Posterior vena cava (tissue), 2 donors: ENCODE results near the gene ZMYND19. TPM values are rescaled to one million over a fixed set of nuclear protein-coding genes. Genes with fewer than 3 reads are reported as not detected.
A peak's percentile ranks its signal among the peaks of the same experiment; 100 is the strongest.
"Not testable (repeated sequence)": the region's sequence is repeated elsewhere in the genome, so short reads cannot be mapped to it uniquely, and the experiment has no call there.

Experiments
- DNase-seq: peaks from one replicate; pipeline ENCODE4 v3.0.0-alpha.2; 2020; ENCODE audit warnings: low spot score
- intact Hi-C, 2 donors: fragments of 100-400 bp; cut with DNase I; formaldehyde crosslinking; loops; one replicate each; pipeline versions ENCODE4 v1.14.1 to v1.14.2; 2022 to 2023
- long read RNA-seq, 2 donors: library from polyadenylated mRNA; unstranded; transcript quantifications; one replicate each; pipeline ENCODE4 v2.0.0, GENCODE V29; 2020 to 2021
- total RNA-seq, 2 donors: library from RNA; stranded (reverse); fragmentation: NEBNext Ultra II Directional; extraction: Animal tissue kit (Norgen Biotek cat#: 25700); gene quantifications; one replicate each; pipeline ENCODE4 v1.2.1, GENCODE V29; 2021
- donor health status: DM: yes; HTN: yes; CAD: no.
- donor health status: DM: yes; HTN: yes; CAD: no.

Gene ZMYND19
- total RNA-seq: 10 to 100 TPM in 1 of 2 donors, 1 to 10 TPM in 1; 9.1 to 11.0 TPM
- long read RNA-seq, donor 1, transcript ZMYND19-201 (6 exons, 1,375 nt): major isoform, 5 of 8 reads
- long read RNA-seq, donor 1, partial matches to known transcripts: 1 of 8 reads
- long read RNA-seq, donor 1, other reads (novel, unspliced or antisense): 2 of 8 reads
- long read RNA-seq, donor 2, partial matches to known transcripts: 4 of 6 reads
- long read RNA-seq, donor 2, other reads (novel, unspliced or antisense): 2 of 6 reads

DNA sequence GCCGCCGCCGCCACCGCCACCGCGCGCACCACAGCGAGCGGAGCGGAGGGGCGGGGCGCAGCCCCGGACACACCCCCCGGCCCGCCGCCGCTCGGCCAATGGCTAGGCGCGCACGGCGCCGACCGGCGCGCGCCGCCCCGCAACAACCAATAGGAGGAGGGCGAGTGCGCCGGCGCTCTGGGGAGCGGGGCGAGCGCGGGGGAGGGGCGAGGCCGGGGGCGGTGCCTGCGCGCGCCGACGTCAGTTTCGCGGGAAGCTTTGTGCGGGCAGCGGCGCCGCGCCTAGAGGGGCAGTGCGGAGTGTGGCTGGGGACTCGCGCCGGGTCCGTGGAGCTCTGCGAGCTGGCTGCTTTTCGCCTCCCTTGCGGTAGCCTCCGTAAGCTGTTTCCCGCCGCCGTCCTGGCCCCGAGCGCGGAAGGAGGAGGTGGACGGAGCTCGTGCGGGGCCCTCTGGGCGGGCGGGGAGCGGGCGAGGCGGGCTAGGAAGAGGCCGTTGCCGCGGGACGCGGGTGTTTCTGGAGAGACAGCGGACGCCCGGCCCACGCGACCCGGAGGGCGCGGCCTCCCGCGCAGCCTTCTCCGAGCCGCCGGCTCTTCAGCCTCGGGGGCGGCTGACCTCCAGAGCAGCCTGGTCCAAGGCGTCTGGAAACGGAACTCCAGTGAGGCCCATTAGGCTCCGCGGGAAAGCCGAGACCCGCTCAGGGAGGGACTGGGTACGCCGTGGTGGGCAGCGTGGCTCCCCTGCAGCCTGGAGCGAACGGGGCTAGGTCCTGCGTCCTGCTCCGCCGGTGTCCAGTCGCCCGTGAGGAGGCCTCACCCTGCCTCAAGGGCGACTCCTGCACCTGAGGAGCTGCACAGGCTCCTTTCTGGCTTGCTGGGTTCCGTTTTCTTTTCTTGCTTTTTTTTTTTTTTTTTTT lies at the start of gene ZMYND19:
Gene ZMYND19, minus strand, starts transcription at position 44 of the 915 bp plus-strand sequence. CDS start 249 bp downstream, outside the sequence.
- intact Hi-C loops: no loop called here
- peak; percentile 96 for DNase-seq

DNA sequence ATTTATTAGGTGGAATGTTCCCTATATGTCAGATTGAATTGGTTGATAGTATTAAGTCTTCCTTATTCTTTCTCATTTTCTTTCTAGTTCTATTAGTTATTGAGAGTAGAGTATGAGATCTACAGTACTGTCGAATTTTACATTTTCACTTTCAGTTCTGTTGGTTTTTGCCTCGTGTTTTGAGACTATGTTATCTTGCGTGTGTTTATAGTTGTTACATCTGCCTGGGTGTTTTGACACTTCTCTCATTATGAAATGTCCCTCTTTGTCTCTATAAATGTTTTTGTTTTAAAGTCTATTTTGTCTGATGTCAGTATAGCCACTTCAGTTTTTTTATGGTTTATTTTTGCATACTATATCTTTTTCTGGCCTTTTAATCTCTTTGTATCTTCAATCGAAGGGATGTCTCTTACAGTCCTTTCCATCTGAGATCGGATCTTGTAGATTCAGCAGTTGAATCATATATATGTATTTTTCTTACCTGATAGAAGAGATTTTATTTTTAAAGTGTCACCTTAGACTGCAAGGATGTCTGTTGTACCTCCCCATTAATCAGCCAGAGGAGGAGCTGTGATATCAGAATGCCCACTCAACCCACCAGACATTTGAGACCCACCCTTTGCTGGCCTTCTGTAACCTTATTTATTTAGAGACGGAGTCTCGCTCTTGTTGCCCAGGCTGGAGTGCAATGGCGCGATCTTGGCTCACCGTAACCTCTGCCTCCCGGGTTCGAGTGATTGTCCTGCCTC lies 49.2 kb upstream of the ZMYND19 start:
- no peak for DNase-seq

DNA sequence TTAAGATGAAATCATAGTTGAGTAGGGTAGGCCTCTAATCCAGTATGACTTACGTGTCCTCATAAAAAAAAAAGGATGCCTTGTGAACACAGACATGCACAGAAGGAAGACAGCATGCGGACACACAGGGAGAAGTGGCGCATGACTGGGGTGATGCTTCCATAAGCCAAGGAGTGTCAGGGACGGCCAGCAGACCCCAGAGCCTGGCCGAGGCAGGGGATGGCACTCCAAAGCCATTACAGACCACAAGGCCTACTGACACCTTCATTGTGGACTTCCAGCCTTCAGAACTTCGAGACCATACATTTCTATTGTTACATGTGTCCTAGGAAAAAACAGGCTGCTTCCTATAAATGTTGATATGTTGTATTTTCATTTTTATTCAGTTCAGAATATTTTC lies 48.4 kb upstream of the ZMYND19 start:
- peak; percentile 20 for DNase-seq
- intact Hi-C loops: no loop called here

More for the DNA sequence above, 49.2 kb upstream of the ZMYND19 start:
- intact Hi-C loops: no loop called here

DNA sequence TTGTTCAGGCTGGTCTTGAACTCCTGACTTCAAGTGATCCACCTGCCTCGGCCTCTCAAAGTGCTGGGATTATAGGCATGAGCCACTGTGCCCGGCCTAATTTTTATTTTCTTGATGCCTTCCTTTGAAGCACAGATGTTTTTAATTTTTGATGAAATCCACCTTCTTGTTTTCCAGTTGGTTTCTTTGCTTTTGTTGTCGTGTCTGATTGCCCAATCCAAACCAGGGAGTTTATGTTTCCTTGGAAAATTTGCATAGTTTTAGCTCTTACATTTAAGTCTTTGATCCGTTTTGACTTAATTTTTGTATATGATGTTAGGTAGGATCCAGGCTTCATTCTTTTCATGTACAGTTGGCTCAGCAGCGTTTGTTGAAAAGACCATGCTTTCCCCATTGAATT lies 43.7 kb upstream of the ZMYND19 start:
- no peak for DNase-seq

DNA sequence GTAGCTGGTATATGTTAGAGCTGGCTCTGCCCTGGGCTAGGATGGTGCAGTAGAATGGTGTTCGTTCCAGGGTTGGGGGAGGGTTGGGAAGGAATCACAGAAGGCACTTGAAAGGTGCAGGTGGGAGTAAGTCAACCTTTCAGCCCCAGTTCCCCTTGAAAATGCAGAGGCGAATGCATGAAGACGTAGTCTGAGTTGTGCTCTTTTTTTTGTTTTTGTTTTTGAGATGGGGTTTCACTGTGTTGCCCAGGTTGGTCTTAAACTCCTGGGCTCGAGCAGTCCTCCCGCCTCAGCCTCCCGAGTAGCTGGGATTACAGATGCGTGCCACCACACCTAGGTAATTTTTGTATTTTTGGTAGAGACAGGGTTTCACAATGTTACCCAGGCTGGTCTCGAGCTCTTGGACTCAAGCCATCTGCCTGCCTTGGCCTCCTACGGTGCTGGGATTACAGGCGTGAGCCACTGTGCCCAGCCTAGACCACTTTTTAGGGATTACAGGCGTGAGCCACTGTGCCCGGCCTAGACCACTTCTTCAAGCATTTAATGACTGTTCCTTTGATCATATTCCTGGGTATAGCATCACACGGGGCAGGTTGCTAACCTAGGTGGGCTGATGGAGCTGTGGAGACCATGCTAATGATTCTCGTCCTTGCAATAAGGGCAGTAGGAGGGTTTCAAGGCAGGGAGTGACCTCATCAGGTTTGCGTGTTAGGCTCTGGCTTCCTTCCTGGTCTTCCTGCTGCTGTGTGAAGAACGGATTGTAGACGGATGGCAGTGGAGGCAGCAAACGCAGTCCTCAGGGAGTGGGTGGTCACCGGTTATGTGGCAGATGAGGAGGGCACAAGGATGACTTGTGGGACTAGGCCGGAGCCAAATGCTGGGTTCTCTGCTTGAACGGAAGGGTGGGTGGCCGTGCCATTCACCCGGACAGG lies 42.2 kb upstream of the ZMYND19 start:
- intact Hi-C loops: loop anchor here in 1 of 2 donors (1.0 kb wide), 1 partner anchor 17 kb away; no protein-coding TSS in a partner anchor
- DNase-seq: peak; percentile 55

More for the DNA sequence above, 43.7 kb upstream of the ZMYND19 start:
- intact Hi-C loops: no loop called here

DNA sequence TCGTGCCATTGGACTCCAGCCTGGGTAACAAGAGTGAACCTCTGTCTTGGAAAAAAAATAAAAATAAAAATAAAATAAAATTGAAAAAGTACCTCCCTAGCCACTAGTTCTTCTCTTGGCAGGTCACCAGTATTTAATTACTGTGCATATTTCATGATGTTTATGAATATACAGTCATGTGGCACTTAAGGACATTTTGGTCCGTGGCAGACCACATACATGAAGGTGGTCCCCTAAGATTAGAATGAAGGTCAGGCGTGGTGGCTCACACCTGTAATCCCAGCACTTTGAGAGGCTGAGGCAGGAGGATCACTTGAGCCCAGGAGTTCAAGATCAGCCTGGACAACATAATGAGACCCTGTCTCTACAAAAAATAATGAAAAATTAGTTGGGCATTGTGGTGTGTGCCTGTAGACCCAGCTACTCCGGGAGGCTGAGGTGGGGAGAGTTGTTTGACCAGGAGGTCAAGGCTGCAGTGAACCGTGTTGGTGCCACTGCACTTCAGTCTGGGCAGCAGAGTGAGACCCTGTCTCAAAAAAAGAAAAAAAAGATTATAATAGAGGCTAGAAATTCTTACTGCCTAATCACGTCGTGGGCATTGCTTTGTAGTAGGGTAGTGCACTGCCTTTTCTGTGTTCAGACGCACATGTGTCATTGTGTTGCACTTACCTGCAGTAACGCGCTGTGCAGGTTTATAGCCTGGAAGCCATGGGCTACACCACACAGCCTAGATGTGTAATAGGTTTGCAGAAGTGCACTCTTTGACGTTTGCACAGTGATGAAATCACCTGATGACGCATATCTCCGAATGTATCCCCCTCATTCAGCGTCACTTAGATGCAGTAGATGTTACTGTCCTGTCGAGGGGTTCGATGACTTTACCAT lies 41.3 kb upstream of the ZMYND19 start:
- DNase-seq: peak; percentile 12
- intact Hi-C loops: no loop called here

DNA sequence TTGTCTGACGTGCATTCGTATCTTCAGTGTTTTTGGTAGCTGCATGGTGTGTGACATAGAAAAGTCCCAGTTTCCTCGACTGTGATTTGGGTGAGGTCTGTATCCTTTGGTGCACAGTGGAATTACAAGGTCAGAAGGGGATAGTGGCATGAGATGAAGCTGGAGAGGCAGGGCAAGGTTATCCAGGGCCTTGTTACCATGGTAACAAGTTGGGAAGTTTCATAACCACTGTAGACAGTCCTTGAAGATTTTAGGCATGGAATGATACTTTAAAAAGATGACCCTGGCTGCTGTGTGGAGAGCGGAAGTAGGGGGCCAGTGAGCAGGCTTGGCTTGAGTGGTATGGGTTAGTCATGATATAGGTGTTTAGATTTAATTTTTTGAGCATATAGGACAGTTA lies 40.4 kb upstream of the ZMYND19 start:
- no peak for DNase-seq
- intact Hi-C loops: no loop called here

DNA sequence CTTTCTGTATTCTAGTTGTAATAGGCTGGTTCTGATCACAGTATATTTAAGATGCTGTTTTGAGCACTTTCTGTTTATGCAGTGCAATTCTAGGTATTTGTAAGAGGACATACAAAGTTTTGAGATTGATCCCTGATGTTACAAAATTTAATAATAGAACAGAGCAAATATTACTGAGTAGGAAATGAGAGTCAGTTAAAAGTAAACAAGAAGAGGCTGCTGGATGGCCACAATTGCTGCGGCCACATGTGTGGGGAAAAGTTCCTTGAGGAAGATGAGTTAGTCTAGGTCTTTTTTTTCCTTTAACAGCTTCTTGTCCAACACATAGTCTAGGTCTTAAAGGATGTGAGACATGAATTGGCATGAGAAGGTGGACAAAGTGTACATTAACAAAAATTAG lies 39.8 kb upstream of the ZMYND19 start:
- intact Hi-C loops: no loop called here
- peak; percentile 22 for DNase-seq

DNA sequence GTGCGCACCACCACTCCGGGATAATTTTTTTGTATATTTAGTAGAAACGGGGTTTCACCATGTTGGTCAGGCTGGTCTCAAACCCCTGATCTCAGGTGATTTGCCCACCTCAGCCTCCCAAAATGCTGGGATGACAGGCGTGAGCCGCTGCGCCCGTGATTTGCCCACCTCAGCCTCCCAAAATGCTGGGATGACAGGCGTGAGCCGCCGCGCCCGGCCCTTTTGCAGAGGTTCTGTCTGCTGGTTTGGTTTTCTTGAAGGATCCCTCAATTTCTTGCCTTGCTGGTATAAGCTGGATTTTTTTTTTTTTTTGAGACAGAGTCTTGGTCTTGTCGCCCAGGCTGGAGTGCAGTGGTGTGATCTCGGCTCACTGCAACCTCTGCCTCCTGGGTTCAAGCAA lies 37.1 kb upstream of the ZMYND19 start:
- peak; percentile 52 for DNase-seq
- intact Hi-C loops: not testable (repeated sequence)

DNA sequence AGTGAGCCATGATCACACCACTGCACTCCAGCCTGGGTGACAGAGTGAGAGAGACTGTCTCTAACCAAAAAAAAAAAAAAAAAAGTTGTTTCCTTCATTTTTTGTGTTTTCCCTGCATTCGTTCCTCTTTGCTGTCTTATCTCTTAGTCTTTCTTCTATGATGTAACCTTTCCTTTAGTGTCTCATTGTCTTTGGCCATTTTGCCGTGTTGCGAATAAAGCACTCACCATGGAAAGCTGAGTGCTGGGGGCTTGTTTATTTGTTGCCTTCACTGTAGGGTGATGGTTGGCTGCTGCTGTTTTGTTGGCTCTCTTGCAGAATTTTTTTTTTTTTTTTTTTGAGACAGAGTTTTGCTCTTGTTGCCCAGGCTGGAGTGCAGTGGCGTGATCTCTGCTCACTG lies 36.2 kb upstream of the ZMYND19 start:
- intact Hi-C loops: no loop called here
- DNase-seq: no peak

DNA sequence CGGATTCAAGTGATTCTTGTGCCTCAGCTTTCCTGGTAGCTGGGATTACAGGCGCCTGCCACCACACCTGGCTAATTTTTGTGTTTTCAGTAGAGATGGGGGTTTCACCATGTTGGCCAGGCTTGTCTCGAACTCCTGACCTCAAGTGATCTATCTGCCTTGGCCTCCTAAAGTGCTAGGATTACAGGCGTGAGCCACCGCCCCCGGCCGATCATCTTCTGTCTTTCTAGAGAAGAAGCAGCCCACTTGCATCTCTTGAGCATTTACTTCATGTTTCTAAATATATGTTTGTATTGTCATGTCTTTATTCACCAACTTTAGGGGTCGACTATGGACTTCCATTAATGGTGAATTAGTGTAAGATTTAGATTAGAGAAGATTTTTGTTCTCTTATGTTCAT lies 31.9 kb upstream of the ZMYND19 start:
- DNase-seq: peak; percentile 51
- intact Hi-C loops: not testable (repeated sequence)

DNA sequence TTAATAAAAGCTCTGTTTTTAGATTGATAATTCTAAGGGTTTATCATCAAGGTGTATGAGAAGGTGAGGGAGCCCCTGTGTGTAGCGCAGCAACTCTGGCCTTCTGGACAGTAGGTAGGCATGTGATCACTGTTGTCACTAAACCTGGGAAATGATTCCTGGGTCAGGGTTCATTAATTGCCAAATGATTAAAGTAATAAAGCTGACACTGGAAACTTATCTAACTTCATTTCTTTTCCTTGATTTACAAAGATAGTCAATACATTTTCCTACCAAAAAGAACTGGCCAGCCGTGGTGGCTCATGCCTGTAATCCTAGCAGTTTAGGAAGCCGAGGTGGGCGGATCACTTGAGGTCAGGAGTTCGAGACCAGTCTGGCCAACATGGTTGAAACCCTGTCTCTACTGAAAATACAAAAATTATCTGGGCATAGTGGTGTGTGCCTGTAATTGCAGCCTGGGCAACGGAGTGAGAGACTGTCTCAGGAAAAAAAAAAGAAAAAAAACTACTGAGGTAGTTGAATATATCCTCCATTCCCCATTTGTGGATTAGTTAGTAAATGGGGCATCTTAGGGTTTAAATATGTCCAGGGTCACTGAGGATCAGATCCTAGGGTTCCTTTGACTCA lies 30.9 kb upstream of the ZMYND19 start:
- intact Hi-C loops: no loop called here
- peak; percentile 37 for DNase-seq

DNA sequence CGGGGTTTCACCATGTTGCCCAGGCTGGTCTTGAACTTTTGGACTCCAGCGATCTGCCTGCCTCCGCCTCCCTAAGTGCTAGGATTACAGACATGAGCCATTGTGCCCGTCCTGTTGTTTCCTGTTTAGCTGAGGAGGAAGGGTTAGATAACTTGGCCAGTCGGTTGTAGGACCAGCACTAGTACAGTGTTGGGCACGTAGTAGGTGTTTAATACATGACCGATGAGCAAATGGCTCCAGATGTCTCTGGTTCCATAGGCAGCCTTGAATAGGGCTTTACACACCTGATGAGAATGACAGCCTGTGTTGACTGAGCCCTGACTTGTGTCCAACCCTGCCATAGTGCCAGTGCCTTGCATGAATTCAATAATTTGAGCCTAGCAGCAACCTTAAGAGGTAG lies 30.3 kb upstream of the ZMYND19 start:
- DNase-seq: no peak
- intact Hi-C loops: no loop called here

DNA sequence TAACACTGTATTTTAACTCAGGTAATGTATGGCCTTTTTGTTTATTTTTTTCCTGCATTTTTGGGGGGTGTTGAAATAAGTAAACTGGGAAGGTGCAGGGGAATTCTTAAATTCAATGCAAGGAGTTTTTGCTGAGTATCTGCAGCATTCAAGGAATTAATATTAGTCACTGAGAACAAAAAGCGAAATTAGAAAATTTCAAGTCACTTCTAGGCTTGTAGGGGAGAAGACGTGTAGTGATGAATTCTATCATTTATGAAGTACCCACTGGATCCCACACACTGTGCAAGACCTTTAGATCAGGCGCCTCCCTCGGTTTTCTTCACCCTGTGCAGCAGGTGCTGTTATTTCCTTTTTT lies 29.7 kb upstream of the ZMYND19 start:
- intact Hi-C loops: no loop called here
- DNase-seq: no peak

DNA sequence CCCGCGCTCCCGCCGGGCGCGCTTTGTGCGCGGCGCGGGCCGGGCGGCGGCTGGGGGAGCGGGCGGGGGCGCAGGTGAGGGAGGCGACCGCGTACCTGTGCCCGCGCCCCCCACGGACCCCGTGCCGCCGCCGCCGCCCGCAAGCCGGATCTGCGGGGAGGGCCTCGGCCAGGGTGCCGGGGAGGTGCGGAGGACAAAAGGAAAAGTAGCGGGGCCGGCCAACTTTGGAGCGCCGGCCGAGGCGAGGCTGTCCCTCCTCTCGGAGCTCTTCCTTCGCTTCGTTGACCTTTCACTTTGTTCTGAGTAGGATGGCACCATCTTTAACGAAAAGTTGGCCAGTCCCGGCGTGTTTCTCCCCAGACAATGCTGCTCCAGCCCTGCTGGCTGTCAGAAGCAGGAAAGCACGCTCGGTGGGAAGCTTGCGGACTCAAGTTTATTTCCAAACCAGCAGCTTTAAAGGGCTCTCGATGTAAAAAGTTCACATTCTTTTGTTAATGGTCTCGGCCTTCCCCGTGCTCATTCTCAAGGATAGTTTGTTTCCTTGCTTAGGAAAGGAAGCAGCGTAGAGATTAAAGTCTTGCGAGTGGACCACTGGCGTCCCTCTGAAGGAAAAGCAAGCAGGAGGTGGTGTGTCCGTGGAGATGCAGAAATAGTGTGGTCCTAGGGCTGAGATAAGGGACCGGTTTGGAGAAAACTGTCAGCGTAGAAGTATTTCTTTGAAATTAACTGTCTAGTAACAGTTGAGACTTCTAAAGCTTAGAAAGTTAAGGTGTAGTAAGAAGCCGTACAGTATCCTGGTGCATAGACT lies 29.1 kb upstream of the ZMYND19 start:
- intact Hi-C loops: no loop called here
- peak; percentile 81 for DNase-seq
